GM23248 (cell line): ENCODE measurements around the gene CDC123.

Experiments
- EZH2 ChIP-seq: fragments of 200-600 bp; sonication (generic); IDR thresholded peaks from 2 replicates; pipeline ENCODE4 v1.6.1; 2018; ENCODE audit warnings: antibody characterized with exemption, mild to moderate bottlenecking; ENCODE audit not compliant: insufficient read depth, poor library complexity, severe bottlenecking
- EZH2phosphoT487 ChIP-seq: fragments of 200-600 bp; sonication (generic); IDR thresholded peaks from 2 replicates; pipeline ENCODE4 v1.6.1; 2018; ENCODE audit warnings: antibody characterized with exemption, moderate library complexity, mild to moderate bottlenecking, low read depth; ENCODE audit not compliant: insufficient read depth

GRCh38 chr10:12238821-12239220, 42.8 kb downstream of the CDC123 start:
- TF ChIP-seq EZH2 (no peak), EZH2phosphoT487 (no peak)
